ENCODE measurements around the gene NUP37. TPM values are rescaled to one million over a fixed set of nuclear protein-coding genes. Genes with fewer than 3 reads are reported as not detected.

Gene NUP37
- total RNA-seq (2014; rRNA removed; shearing (Covaris generic)), result 79.4 and 105 TPM in 2 replicates
- 63.3 and 68.7 TPM in 2 replicates for polyA plus RNA-seq (2016; fragmentation: Nextera tagmentation; extraction: Ambion mirVana)
- long read RNA-seq, transcript NUP37-209 (10 exons, 2,372 nt), result major isoform, 30 of 50 reads
- long read RNA-seq, transcript NUP37-201 (9 exons, 1,203 nt), result minor isoform, 9 of 50 reads
- long read RNA-seq, partial matches to known transcripts, result 5 of 50 reads
- long read RNA-seq, other reads (novel, unspliced or antisense), result 5 of 50 reads

GRCh38 chr12:102119674-102120563 lies at the start of gene NUP37, which contains the start of gene PARPBP:
Gene NUP37 (minus strand): TSS chr12:102120114. CDS start chr12:102118518, 1,596 bp downstream.
Gene PARPBP (plus strand): TSS chr12:102120183. CDS start chr12:102123889, 3,706 bp downstream.
- Histone ChIP-seq H3K4me1 (ENCODE audit: insufficient read depth) (peaks cover 8% of the 10 kb centered on the region; the same call in 1 of the 2 replicates), H3K27ac (ENCODE audit: low read depth) (peak within 1 kb of the TSS; percentile 91), H4K20me1 (replicated peaks; ENCODE audit: insufficient read depth) (peaks cover 5% of the 10 kb centered on the region; the same call in 1 of the 2 replicates), H3K4me2 (peak within 1 kb of the TSS; percentile 85), H3K4me3 (peak within 1 kb of the TSS; percentile 95), H3K9me2 (ENCODE audit: insufficient read depth) (no peaks in the 10 kb centered on the region), H3F3A (replicated peaks; ENCODE audit: low read depth) (no peaks in the 10 kb centered on the region), H2AFZ (peak within 1 kb of the TSS; percentile 99), H3K27me3 (ENCODE audit: insufficient read depth) (no peaks in the 10 kb centered on the region), H3K36me3 (ENCODE audit: insufficient read depth) (peaks cover 18% of the 10 kb centered on the region), H3K79me2 (replicated peaks; ENCODE audit: insufficient read depth) (peaks cover 59% of the 10 kb centered on the region)
- Mint-ChIP-seq H3K36me3 (ENCODE audit: low read depth) (peaks cover 27% of the 10 kb centered on the region), H3K4me1 (peaks cover 11% of the 10 kb centered on the region; the same call in 2 of the 3 replicates), H3K4me3 (peak within 1 kb of the TSS; percentile 95), H3K27me3 (ENCODE audit: insufficient read depth, low read depth, poor library complexity) (peaks cover 3% of the 10 kb centered on the region), H3K27ac (peak within 1 kb of the TSS; percentile 97), H3K9me3 (no peaks in the 10 kb centered on the region)
- ATAC-seq, result peak; percentile 97
- TF ChIP-seq ZNF114 (CRISPR knock-in tag; IDR thresholded peaks at IDR 0.05) (no peak), EZH2phosphoT487 (IDR thresholded peaks at IDR 0.05; ENCODE audit: unreplicated experiment) (no peak), CTCF (conservative IDR thresholded peaks at IDR 0.05; ENCODE audit: low read depth in 2 of 2) (no peak), POLR2AphosphoS5 (IDR thresholded peaks at IDR 0.05; ENCODE audit: low read depth) (peak; percentile 90), ZNF462 (CRISPR knock-in tag; IDR thresholded peaks at IDR 0.05) (no peak), REST (IDR thresholded peaks at IDR 0.05; ENCODE audit: unreplicated experiment) (no peak), CREB1 (CRISPR knock-in tag; IDR thresholded peaks at IDR 0.05; ENCODE audit: low read depth) (peak; percentile 68), NANOG (IDR thresholded peaks at IDR 0.05; ENCODE audit: borderline replicate concordance) (no peak), ETS1 (IDR thresholded peaks at IDR 0.05) (peak; percentile 79; the same call in 1 of the 2 replicates), JUNB (IDR thresholded peaks at IDR 0.05; ENCODE audit: unreplicated experiment) (no peak), STAT1 (IDR thresholded peaks at IDR 0.05; ENCODE audit: unreplicated experiment) (no peak)
- peak; percentile 95 for DNase-seq (ENCODE audit: low spot score)
